CD4-positive, alpha-beta T cell treated with Interleukin-6 at 100 ng/mL for 8 hours (primary cell): Measurements from ENCODE around the gene STPG4.
"Not testable (repeated sequence)": the region's sequence is repeated elsewhere in the genome, so short reads cannot be mapped to it uniquely, and the experiment has no call there.

ENCODE experiments used
- DNase-seq: peaks from one replicate; pipeline ENCODE4 v3.0.0-alpha.2; 2020; ENCODE audit warnings: mixed read lengths, low spot score

Gene STPG4

GRCh38 chr2:47126783-47127182 is 28.3 kb downstream of the STPG4 start:
- DNase-seq, result no peak

- not testable (repeated sequence) for DNase-seq
These were observed 30.4 kb downstream of the STPG4 start for GRCh38 chr2:47124740-47125139.

- not testable (repeated sequence) for DNase-seq
These were observed 34.7 kb downstream of the STPG4 start for GRCh38 chr2:47120424-47120823.

- no peak for DNase-seq
These were observed 36.1 kb downstream of the STPG4 start for GRCh38 chr2:47119001-47119400.

GRCh38 chr2:47118581-47118980 is 36.5 kb downstream of the STPG4 start:
- no peak for DNase-seq

GRCh38 chr2:47112665-47113435 is 42.3 kb downstream of the STPG4 start:
- no peak for DNase-seq

- no peak for DNase-seq
These were observed 45.4 kb downstream of the STPG4 start for GRCh38 chr2:47109680-47110079.

- DNase-seq, result no peak
These were observed 46.1 kb downstream of the STPG4 start for GRCh38 chr2:47109007-47109375.

GRCh38 chr2:47108267-47109006 is 46.7 kb downstream of the STPG4 start:
- not testable (repeated sequence) for DNase-seq

- DNase-seq, result not testable (repeated sequence)
These were observed 47.9 kb downstream of the STPG4 start for GRCh38 chr2:47107201-47107600.

- not testable (repeated sequence) for DNase-seq
These were observed 48.9 kb downstream of the STPG4 start for GRCh38 chr2:47106231-47106630.

GRCh38 chr2:47099712-47100111 is 55.4 kb downstream of the STPG4 start:
- DNase-seq, result not testable (repeated sequence)

GRCh38 chr2:47098953-47099352 is 56.2 kb downstream of the STPG4 start:
- no peak for DNase-seq

GRCh38 chr2:47097563-47097962 is 57.5 kb downstream of the STPG4 start:
- DNase-seq, result no peak

- no peak for DNase-seq
These were observed 58.7 kb downstream of the STPG4 start for GRCh38 chr2:47096451-47096850.

- no peak for DNase-seq
These were observed 59.6 kb downstream of the STPG4 start for GRCh38 chr2:47095349-47096020.

- DNase-seq, result no peak
These were observed 60.5 kb downstream of the STPG4 start for GRCh38 chr2:47094511-47095142.

GRCh38 chr2:47093626-47094025 is 61.5 kb downstream of the STPG4 start:
- DNase-seq, result no peak

- no peak for DNase-seq
These were observed 62.6 kb downstream of the STPG4 start for GRCh38 chr2:47092465-47092864.

- no peak for DNase-seq
These were observed 64.0 kb downstream of the STPG4 start for GRCh38 chr2:47091118-47091517.

GRCh38 chr2:47089083-47089464 is 66.0 kb downstream of the STPG4 start:
- no peak for DNase-seq

GRCh38 chr2:47088371-47089082 is 66.6 kb downstream of the STPG4 start:
- no peak for DNase-seq
